Measurements from ENCODE around the gene VPS37B. TPM values are rescaled to one million over a fixed set of nuclear protein-coding genes. Genes with fewer than 3 reads are reported as not detected.

VPS37B gene
- total RNA-seq, 4 donors from 2014 or later: 35.6 to 66.1 (median 63.5) TPM

GRCh38 chr12:122820138-122820537 is 75.8 kb downstream of the VPS37B start:
- no peaks in the 10 kb centered on the region for H3K27me3 ChIP-seq
- H3K9me3 ChIP-seq: no peaks in the 10 kb centered on the region
- no peaks in the 10 kb centered on the region for H3K4me1 ChIP-seq
- TF ChIP-seq POLR2A (IDR thresholded peaks at IDR 0.05) (no peak), CTCF (IDR thresholded peaks at IDR 0.05) (no peak)
- no peak for DNase-seq
- WGBS, 2 donors: 91 to 94% methylated on average over 8 of the region's 8 CpGs
- intact Hi-C loops (cut with DNase I): no loop called here
- H3K27ac ChIP-seq: no peak overlapping the region
- H3K4me3 ChIP-seq (replicated peaks in 1 of 3): no peak overlapping the region
- H3K36me3 ChIP-seq: no peaks in the 10 kb centered on the region

- TF ChIP-seq POLR2A (IDR thresholded peaks at IDR 0.05) (no peak), CTCF (IDR thresholded peaks at IDR 0.05) (no peak)
- WGBS, 2 donors: 74 to 82% methylated on average over 10 of the region's 10 CpGs
- intact Hi-C loops (cut with DNase I): no loop called here
- H3K4me1 ChIP-seq: no peaks in the 10 kb centered on the region
- no peaks in the 10 kb centered on the region for H3K36me3 ChIP-seq
- H3K9me3 ChIP-seq: no peaks in the 10 kb centered on the region
- no peak overlapping the region for H3K27ac ChIP-seq
- DNase-seq: no peak
- no peaks in the 10 kb centered on the region for H3K27me3 ChIP-seq
- H3K4me3 ChIP-seq (replicated peaks in 1 of 3): no peak overlapping the region
Measured at GRCh38 chr12:122819209-122819785, 76.6 kb downstream of the VPS37B start.

Other genes with a start within 250 kb of the VPS37B start
- gene HCAR2, start 192.8 kb downstream of the VPS37B start, total RNA-seq: not detected
- gene HCAR3, start 179.3 kb downstream of the VPS37B start, total RNA-seq: under 1 TPM in 2 of 4 donors, not detected in 2; 0.42 to 0.56 TPM
- gene HCAR1, start 165.3 kb downstream of the VPS37B start, total RNA-seq: 1 to 10 TPM in 3 of 4 donors, under 1 TPM in 1; 0.92 to 4.0 (median 2.0) TPM
- 10 to 100 TPM; 19.5 to 52.1 (median 29.9) TPM for gene DENR, start 143.3 kb downstream of the VPS37B start, total RNA-seq
- gene CCDC62, start 121.6 kb downstream of the VPS37B start, total RNA-seq: under 1 TPM; 0.21 to 0.81 (median 0.23) TPM
- gene HIP1R, start 60.7 kb downstream of the VPS37B start, total RNA-seq: 10 to 100 TPM; 50.2 to 92.7 (median 56.2) TPM
- gene ABCB9, start 70.3 kb upstream of the VPS37B start, total RNA-seq: 1 to 10 TPM; 4.9 to 6.8 (median 5.3) TPM
- 10 to 100 TPM in 3 of 4 donors, 1 to 10 TPM in 1; 5.9 to 16.3 (median 15.5) TPM for gene OGFOD2, start 79.1 kb upstream of the VPS37B start, total RNA-seq
- gene ARL6IP4, start 84.6 kb upstream of the VPS37B start, total RNA-seq: 100 to 1,000 TPM; 210 to 281 (median 262) TPM